SK-N-SH (cell line): Measurements from ENCODE around the gene AGBL5. TPM values are rescaled to one million over a fixed set of nuclear protein-coding genes. Genes with fewer than 3 reads are reported as not detected.

Source experiments
- CTCF ChIA-PET: fragments of 300-600, 350-600 bp; formaldehyde crosslinking; extraction: SDS; loops from one replicate; lab custom pipeline; 2021; lab: Yijun Ruan, JAX
- POLR2A ChIA-PET: fragments of 350-600 bp; sonication (Branson Sonifier 250); formaldehyde crosslinking; extraction: SDS; loops from one replicate; lab custom pipeline; 2020; ENCODE audit warnings: antibody characterized with exemption, inconsistent platforms; lab: Yijun Ruan, JAX
- DNase-seq: peaks from one replicate; pipeline ENCODE4 v3.0.0; 2012
- H2AFZ ChIP-seq: fragments of 200-600 bp; sonication (generic); 2 replicates; pipeline ENCODE4 v1.8.1; 2016; ENCODE audit warnings: antibody characterized with exemption, mild to moderate bottlenecking, low read depth
- H3F3A ChIP-seq: fragments of 200-600 bp; sonication (generic); replicated peaks from 2 replicates; pipeline ENCODE3; 2016; ENCODE audit warnings: antibody characterized with exemption, mild to moderate bottlenecking; ENCODE audit not compliant: insufficient read depth
- H3K27ac ChIP-seq, 2 experiments: fragments of 200-500 bp in 1 of 2; fragments of 200-600 bp in 1 of 2; sonication (Bioruptor generic) in 1 of 2; sonication (generic), shearing (Covaris generic) in 1 of 2; 2 replicates each; pipeline versions ENCODE4 v1.5.1 to v1.6.1; 2014 to 2016; ENCODE audit warnings: low read depth in 2 of 2, inconsistent platforms in 1 of 2, low read length in 1 of 2, mild to moderate bottlenecking in 1 of 2, mixed read lengths in 1 of 2
- H3K27me3 ChIP-seq: fragments of 200-600 bp; sonication (generic), shearing (Covaris generic); 2 replicates; pipeline ENCODE4 v1.6.1; 2016; ENCODE audit warnings: mixed run types; ENCODE audit not compliant: insufficient read depth
- H3K36me3 ChIP-seq, 2 experiments: fragments of 200-500 bp in 1 of 2; fragments of 200-600 bp in 1 of 2; sonication (Bioruptor generic) in 1 of 2; sonication (generic) in 1 of 2; replicated peaks in 1 of 2; 2 replicates each; pipeline versions ENCODE3 to v1.5.1; 2014 to 2016; ENCODE audit warnings: low read length in 1 of 2, mild to moderate bottlenecking in 1 of 2; ENCODE audit not compliant: insufficient read depth in 2 of 2, control insufficient read depth in 1 of 2
- H3K4me1 ChIP-seq, 2 experiments: fragments of 200-500 bp in 1 of 2; fragments of 200-600 bp in 1 of 2; sonication (Bioruptor generic) in 1 of 2; sonication (generic), shearing (Covaris generic) in 1 of 2; 2 replicates each; pipeline versions ENCODE4 v1.5.1 to v1.6.1; 2014 to 2016; ENCODE audit warnings: low read depth in 1 of 2, low read length in 1 of 2, mixed run types in 1 of 2; ENCODE audit not compliant: insufficient read depth in 2 of 2, control insufficient read depth in 1 of 2
- H3K4me2 ChIP-seq: fragments of 200-600 bp; sonication (generic), shearing (Covaris generic); 2 replicates; pipeline ENCODE4 v1.6.1; 2017; ENCODE audit warnings: mixed run types
- H3K4me3 ChIP-seq, 2 experiments: fragments of 200-500 bp in 1 of 2; fragments of 200-600 bp in 1 of 2; sonication (Bioruptor generic) in 1 of 2; sonication (generic), shearing (Covaris generic) in 1 of 2; 2 replicates each; pipeline versions ENCODE4 v1.5.1 to v1.8.1; 2014 to 2016; ENCODE audit warnings: low read depth in 2 of 2, inconsistent platforms in 1 of 2, low read length in 1 of 2, mild to moderate bottlenecking in 1 of 2, mixed read lengths in 1 of 2, moderate library complexity in 1 of 2
- H3K79me2 ChIP-seq: fragments of 200-600 bp; sonication (generic); 2 replicates; pipeline ENCODE4 v1.8.1; 2017; ENCODE audit warnings: mild to moderate bottlenecking; ENCODE audit not compliant: insufficient read depth
- H3K9ac ChIP-seq: fragments of 200-600 bp; sonication (generic); 2 replicates; pipeline ENCODE4 v1.6.1; 2017; ENCODE audit warnings: mixed run types
- H3K9me2 ChIP-seq: fragments of 200-600 bp; sonication (generic); 2 replicates; pipeline ENCODE4 v1.6.1; 2017; ENCODE audit warnings: mixed run types
- H3K9me3 ChIP-seq: fragments of 200-600 bp; sonication (generic); 2 replicates; pipeline ENCODE4 v1.6.1; 2017; ENCODE audit warnings: mixed run types, mild to moderate bottlenecking, moderate library complexity
- H4K20me1 ChIP-seq: fragments of 200-600 bp; sonication (generic); 2 replicates; pipeline ENCODE4 v1.6.1; 2017; ENCODE audit warnings: mild to moderate bottlenecking, mixed run types; ENCODE audit not compliant: insufficient read depth
- EP300 ChIP-seq, 2 experiments: IDR thresholded peaks; 2 replicates each; pipeline versions ENCODE4 v1.4.0 to v1.6.1; 2012; ENCODE audit warnings: borderline replicate concordance in 1 of 2, low read depth in 1 of 2, low read length in 1 of 2
- EZH2phosphoT487 ChIP-seq: fragments of 200-600 bp; sonication (generic); IDR thresholded peaks from 2 replicates; pipeline ENCODE4 v1.6.1; 2017; ENCODE audit warnings: low read depth, mixed run types, mild to moderate bottlenecking, antibody characterized with exemption, moderate library complexity, borderline replicate concordance
- FOSL2 ChIP-seq: IDR thresholded peaks from 2 replicates; pipeline ENCODE4 v1.4.0; 2012; ENCODE audit warnings: low read depth, mild to moderate bottlenecking, moderate library complexity, borderline replicate concordance
- FOXM1 ChIP-seq: IDR thresholded peaks from 2 replicates; pipeline ENCODE4 v1.4.0; 2012; ENCODE audit warnings: low read depth, mild to moderate bottlenecking
- GABPA ChIP-seq: IDR thresholded peaks from 2 replicates; pipeline ENCODE4 v1.4.0; 2012; ENCODE audit warnings: low read depth, mild to moderate bottlenecking
- MXI1 ChIP-seq: IDR thresholded peaks from 2 replicates; pipeline ENCODE4 v1.6.1; 2012; ENCODE audit warnings: mild to moderate bottlenecking, low read depth, low read length, improper control_type of control experiment
- NFIC ChIP-seq: IDR thresholded peaks from 2 replicates; pipeline ENCODE4 v1.4.0; 2012; ENCODE audit warnings: borderline replicate concordance
- POLR2AphosphoS5 ChIP-seq: IDR thresholded peaks from 2 replicates; pipeline ENCODE4 v1.6.1; 2012; ENCODE audit warnings: low read depth, low read length
- REST ChIP-seq: IDR thresholded peaks from 2 replicates; pipeline ENCODE4 v1.6.1; 2012; ENCODE audit warnings: mild to moderate bottlenecking, low read depth, low read length, moderate library complexity
- RFX5 ChIP-seq: IDR thresholded peaks from 2 replicates; pipeline ENCODE4 v1.6.1; 2012; ENCODE audit warnings: mild to moderate bottlenecking, improper control_type of control experiment, low read length
- SIN3A ChIP-seq: IDR thresholded peaks from 2 replicates; pipeline ENCODE4 v1.6.1; 2012; ENCODE audit warnings: low read depth, mild to moderate bottlenecking, low read length, moderate library complexity, borderline replicate concordance
- TAF1 ChIP-seq: IDR thresholded peaks from 2 replicates; pipeline ENCODE4 v1.6.1; 2012; ENCODE audit warnings: low read depth, mild to moderate bottlenecking, low read length, moderate library complexity, borderline replicate concordance
- TCF12 ChIP-seq: IDR thresholded peaks from 2 replicates; pipeline ENCODE4 v1.4.0; 2012
- TEAD4 ChIP-seq: IDR thresholded peaks from 2 replicates; pipeline ENCODE4 v1.4.0; 2012; ENCODE audit warnings: mild to moderate bottlenecking, borderline replicate concordance; ENCODE audit not compliant: insufficient read depth
- USF1 ChIP-seq: IDR thresholded peaks from 2 replicates; pipeline ENCODE4 v1.4.0; 2012; ENCODE audit warnings: low read depth, borderline replicate concordance
- USF2 ChIP-seq: fragments of 150-350 bp; IDR thresholded peaks from 2 replicates; pipeline ENCODE4 v1.6.1; 2017; ENCODE audit warnings: antibody characterized with exemption, low read length, low read depth, borderline replicate concordance
- YY1 ChIP-seq: IDR thresholded peaks from 2 replicates; pipeline ENCODE4 v1.4.0; 2012; ENCODE audit warnings: low read depth, mild to moderate bottlenecking
- WGBS: methylation state at CpG from one replicate; pipeline ENCODE4 v1.1.6; 2017; ENCODE audit warnings: low lambda C conversion rate; 5-methylcytosine and 5-hydroxymethylcytosine counted together
- polyA plus RNA-seq, 3 experiments: library from polyadenylated mRNA; depleted of rRNA; stranded (reverse); fragments of >200 nt; gene quantifications; 2 replicates each; pipeline ENCODE4 v1.2.3, GENCODE V29; 2012
- TF ChIP-seq, protein P1 (sequence below): IDR thresholded peaks from 2 replicates; pipeline ENCODE4 v1.4.0; 2012; ENCODE audit warnings: low read depth, borderline replicate concordance

AGBL5 gene
- polyA plus RNA-seq, 1 of the 3 experiments (the other 2 are of a cell fraction) = 45.5 TPM

GRCh38 chr2:27013738-27014137, 37.7 kb upstream of the AGBL5 start:
- Histone ChIP-seq H3K27me3 (no peaks in the 10 kb centered on the region), H3K9me3 (no peaks in the 10 kb centered on the region), H3F3A (no peaks in the 10 kb centered on the region), H3K36me3 (no peaks in the 10 kb centered on the region), H3K4me1 (peaks cover 13 to 17% of the 10 kb centered on the region in 2 experiments; a peak in 2 of 4 replicates), H4K20me1 (peaks cover 6% of the 10 kb centered on the region; the same call in 1 of the 2 replicates), H3K27ac (no peak overlapping the region), H3K79me2 (no peaks in the 10 kb centered on the region), H3K9ac (no peak overlapping the region), H3K4me3 (no peak overlapping the region), H3K4me2 (no peak overlapping the region), H2AFZ (no peak overlapping the region), H3K9me2 (no peaks in the 10 kb centered on the region)
- no peak for DNase-seq
- POLR2A ChIA-PET = no interaction called here
- TF ChIP-seq TEAD4 (no peak), USF1 (no peak), TCF12 (no peak), FOXM1 (no peak), SIN3A (no peak), USF2 (no peak), FOSL2 (no peak), GABPA (no peak), TAF1 (no peak), POLR2AphosphoS5 (no peak), YY1 (no peak), NFIC (no peak), RFX5 (no peak), MXI1 (no peak), EP300 (IDR thresholded peaks at IDR 0.05; ENCODE audit: borderline replicate concordance in 1 of 2, low read depth in 1 of 2, low read length in 1 of 2) (no peak), REST (no peak), EZH2phosphoT487 (no peak)
- TF ChIP-seq, protein P1, sequence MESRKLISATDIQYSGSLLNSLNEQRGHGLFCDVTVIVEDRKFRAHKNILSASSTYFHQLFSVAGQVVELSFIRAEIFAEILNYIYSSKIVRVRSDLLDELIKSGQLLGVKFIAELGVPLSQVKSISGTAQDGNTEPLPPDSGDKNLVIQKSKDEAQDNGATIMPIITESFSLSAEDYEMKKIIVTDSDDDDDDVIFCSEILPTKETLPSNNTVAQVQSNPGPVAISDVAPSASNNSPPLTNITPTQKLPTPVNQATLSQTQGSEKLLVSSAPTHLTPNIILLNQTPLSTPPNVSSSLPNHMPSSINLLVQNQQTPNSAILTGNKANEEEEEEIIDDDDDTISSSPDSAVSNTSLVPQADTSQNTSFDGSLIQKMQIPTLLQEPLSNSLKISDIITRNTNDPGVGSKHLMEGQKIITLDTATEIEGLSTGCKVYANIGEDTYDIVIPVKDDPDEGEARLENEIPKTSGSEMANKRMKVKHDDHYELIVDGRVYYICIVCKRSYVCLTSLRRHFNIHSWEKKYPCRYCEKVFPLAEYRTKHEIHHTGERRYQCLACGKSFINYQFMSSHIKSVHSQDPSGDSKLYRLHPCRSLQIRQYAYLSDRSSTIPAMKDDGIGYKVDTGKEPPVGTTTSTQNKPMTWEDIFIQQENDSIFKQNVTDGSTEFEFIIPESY = no peak
- 94% methylated on average over 4 of the region's 4 CpGs for WGBS
- CTCF ChIA-PET = interaction anchor here (0.8 to 33.3 kb wide), 6 partner anchors 8 to 168 kb away, joined by 3 to 1017 read pairs (median 38); partner anchors contain the start of genes DPYSL5 and MAPRE3
